Testis (tissue), 3 donors: ENCODE measurements around the gene PSPC1. TPM values are rescaled to one million over a fixed set of nuclear protein-coding genes. Genes with fewer than 3 reads are reported as not detected.

ENCODE experiments used
- DNase-seq: peaks from one replicate; pipeline ENCODE4 v3.0.0-alpha.2; 2019
- H3K27ac ChIP-seq, 2 donors: fragments of 200-600 bp; sonication (generic); one replicate each; pipeline ENCODE4 v1.5.1; 2019
- H3K27me3 ChIP-seq: fragments of 200-600 bp; sonication (generic); one replicate; pipeline ENCODE4 v1.5.1; 2019
- H3K36me3 ChIP-seq: fragments of 200-600 bp; sonication (generic); one replicate; pipeline ENCODE4 v1.5.1; 2017; ENCODE audit warnings: low read depth; ENCODE audit errors: missing control alignments
- H3K4me1 ChIP-seq: fragments of 200-600 bp; sonication (generic); one replicate; pipeline ENCODE4 v1.5.1; 2019
- H3K4me3 ChIP-seq, 2 donors: fragments of 200-600 bp; sonication (generic); one replicate each; pipeline ENCODE4 v1.5.1; 2017 to 2019
- H3K9me3 ChIP-seq: fragments of 200-600 bp; sonication (generic); one replicate; pipeline ENCODE4 v1.5.1; 2017
- CTCF ChIP-seq, 3 experiments: fragments of 450-650 bp in 2 of 3; fragments of 200-600 bp in 1 of 3; sonication (generic) in 1 of 3; IDR thresholded peaks; one replicate each; pipeline ENCODE4 v1.5.1; 2016 to 2019; ENCODE audit warnings: antibody characterized with exemption in 3 of 3, mild to moderate bottlenecking in 2 of 3, moderate library complexity in 1 of 3
- POLR2A ChIP-seq: fragments of 450-650 bp; IDR thresholded peaks from one replicate; pipeline ENCODE4 v1.6.1; 2017; ENCODE audit warnings: antibody characterized with exemption, mild to moderate bottlenecking, moderate library complexity
- WGBS, 2 donors: methylation state at CpG; one replicate each; pipeline ENCODE4 v1.1.5; 2018; 5-methylcytosine and 5-hydroxymethylcytosine counted together
- intact Hi-C: fragments of 100-400 bp; cut with DNase I; formaldehyde crosslinking; loops from one replicate; pipeline ENCODE4 v1.15.1; 2023; ENCODE audit warnings: low total_unique reads
- polyA plus RNA-seq: library from polyadenylated mRNA; stranded (reverse); fragments of 350-450 nt; fragmentation: Illumina TruSeq; extraction: RNeasy Lipid Tissue Mini Kit (QIAGEN cat#74804); gene quantifications from one replicate; pipeline ENCODE4 v1.2.3, GENCODE V29; 2014; ENCODE audit warnings: low read depth, low replicate concordance; ENCODE audit not compliant: insufficient read depth
- total RNA-seq, 2 donors: library from RNA; depleted of rRNA; stranded (reverse); fragments of >200 nt; gene quantifications; one replicate each; pipeline ENCODE4 v1.2.3, GENCODE V29; 2016

The PSPC1 gene
- total and polyA plus RNA-seq, 3 donors from 2014 or later: 92.0 to 145 (median 129) TPM

- Histone ChIP-seq H3K4me3 (no peak overlapping the region), H3K27me3 (no peaks in the 10 kb centered on the region), H3K9me3 (no peaks in the 10 kb centered on the region), H3K36me3 (peaks cover 4% of the 10 kb centered on the region), H3K4me1 (no peaks in the 10 kb centered on the region), H3K27ac (no peak overlapping the region)
- intact Hi-C loops: no loop called here
- TF ChIP-seq POLR2A (no peak), CTCF (IDR thresholded peaks at IDR 0.05) (no peak)
- WGBS, 2 donors: 80% methylated on average over 3 to 12 of the region's 13 CpGs
- no peak for DNase-seq
Measured at GRCh38 chr13:19663416-19663979, 119.2 kb downstream of the PSPC1 start.

- H3K27ac ChIP-seq: no peak overlapping the region
- no peaks in the 10 kb centered on the region for H3K36me3 ChIP-seq
Measured at GRCh38 chr13:19661561-19661960, 121.2 kb downstream of the PSPC1 start.

GRCh38 chr13:19661126-19661525 lies 121.6 kb downstream of the PSPC1 start:
- TF ChIP-seq CTCF (IDR thresholded peaks at IDR 0.05) (no peak), POLR2A (no peak)
- no peak for DNase-seq
- Histone ChIP-seq H3K9me3 (no peaks in the 10 kb centered on the region), H3K4me3 (no peak overlapping the region), H3K4me1 (no peaks in the 10 kb centered on the region), H3K27ac (no peak overlapping the region), H3K36me3 (no peaks in the 10 kb centered on the region), H3K27me3 (no peaks in the 10 kb centered on the region)
- intact Hi-C loops: no loop called here
- 87 to 93% methylated on average over 2 of the region's 2 CpGs for WGBS, 2 donors

More at GRCh38 chr13:19661561-19661960, 121.2 kb downstream of the PSPC1 start:
- intact Hi-C loops: no loop called here
- no peak for DNase-seq
- Histone ChIP-seq H3K4me3 (no peak overlapping the region), H3K4me1 (no peaks in the 10 kb centered on the region), H3K27me3 (no peaks in the 10 kb centered on the region), H3K9me3 (no peaks in the 10 kb centered on the region)
- 90 to 91% methylated on average over 15 of the region's 15 CpGs for WGBS, 2 donors
- no peak for TF ChIP-seq POLR2A
- no peak for TF ChIP-seq CTCF (IDR thresholded peaks at IDR 0.05)

GRCh38 chr13:19658831-19659230 lies 123.9 kb downstream of the PSPC1 start:
- intact Hi-C loops: no loop called here
- no peaks in the 10 kb centered on the region for H3K36me3 ChIP-seq
- no peaks in the 10 kb centered on the region for H3K27me3 ChIP-seq
- H3K9me3 ChIP-seq: no peaks in the 10 kb centered on the region
- DNase-seq: no peak
- no peak overlapping the region for H3K4me3 ChIP-seq
- H3K27ac ChIP-seq: no peak overlapping the region
- H3K4me1 ChIP-seq: no peaks in the 10 kb centered on the region
- TF ChIP-seq POLR2A (no peak), CTCF (IDR thresholded peaks at IDR 0.05) (no peak)

- no peak for DNase-seq
- no peak overlapping the region for H3K27ac ChIP-seq
- intact Hi-C loops: no loop called here
- no peaks in the 10 kb centered on the region for H3K4me1 ChIP-seq
- H3K4me3 ChIP-seq: no peak overlapping the region
- no peaks in the 10 kb centered on the region for H3K36me3 ChIP-seq
- WGBS, 2 donors: 37 to 47% methylated on average over 4 of the region's 4 CpGs
- TF ChIP-seq POLR2A (no peak), CTCF (IDR thresholded peaks at IDR 0.05) (no peak)
- no peaks in the 10 kb centered on the region for H3K27me3 ChIP-seq
- H3K9me3 ChIP-seq: no peaks in the 10 kb centered on the region
Measured at GRCh38 chr13:19657872-19658591, 124.7 kb downstream of the PSPC1 start.
